Endothelial cell of umbilical vein (primary cell): Measurements from ENCODE around the gene GOLIM4.

Experiments
- POLR2A ChIP-seq: IDR thresholded peaks from 2 replicates; pipeline ENCODE4 v1.6.1; 2012; ENCODE audit warnings: low read depth, mild to moderate bottlenecking, control low read depth, low read length
- POLR2AphosphoS5 ChIP-seq: IDR thresholded peaks from 2 replicates; pipeline ENCODE4 v1.6.1; 2012; ENCODE audit warnings: low read depth, mild to moderate bottlenecking, control low read depth, low read length, moderate library complexity; ENCODE audit not compliant: insufficient read depth
- TF ChIP-seq, protein P1 (sequence below), 2 donors: IDR thresholded peaks; 1 replicate in 1 of 2; 2 replicates in 1 of 2; pipeline ENCODE4 v1.5.1; 2011; ENCODE audit warnings: low read length in 2 of 2, mild to moderate bottlenecking in 2 of 2, moderate library complexity in 2 of 2, control low read depth in 1 of 2, inconsistent platforms in 1 of 2, low read depth in 1 of 2; ENCODE audit not compliant: insufficient read depth in 1 of 2; ENCODE audit errors: extremely low read depth in 1 of 2
- TF ChIP-seq, protein P2 (sequence below): IDR thresholded peaks from 2 replicates; pipeline ENCODE4 v1.6.1; 2011; ENCODE audit not compliant: insufficient read depth, insufficient read length

DNA sequence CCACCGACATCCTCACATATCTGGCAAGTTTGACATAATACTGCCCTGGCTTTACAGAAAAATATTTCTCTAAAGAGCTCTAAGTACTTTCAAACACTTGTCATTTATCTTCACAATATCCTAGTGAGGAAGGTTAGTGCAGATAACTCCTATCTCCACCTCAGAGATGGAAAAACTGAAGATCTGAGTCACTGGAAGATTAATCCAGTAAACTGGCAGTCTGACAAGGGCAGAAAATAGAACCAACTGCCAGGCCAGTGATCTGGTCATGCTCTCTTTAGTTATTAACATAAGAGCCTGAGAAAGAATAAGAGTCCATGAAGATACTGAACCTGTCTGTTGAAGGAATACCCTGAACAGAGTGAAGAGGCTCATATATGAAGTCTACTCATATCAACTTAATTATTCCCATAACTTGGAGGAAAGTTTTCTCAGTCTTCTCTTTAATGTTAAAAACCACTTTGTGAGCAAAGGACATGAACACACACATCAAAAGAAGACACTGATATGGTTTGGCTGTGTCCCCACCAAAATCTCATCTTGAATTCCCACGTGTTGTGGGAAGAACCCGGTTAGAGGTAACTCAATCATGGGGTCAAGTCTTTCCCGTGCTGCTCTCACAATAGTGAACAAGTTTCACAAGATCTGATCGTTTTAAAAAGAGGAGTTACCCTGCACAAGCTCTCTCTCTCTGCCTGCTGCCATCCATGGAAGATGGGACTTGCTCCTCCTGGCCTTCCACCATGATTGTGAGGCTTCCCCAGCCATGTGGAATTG, 61.4 kb downstream of the GOLIM4 start:
- TF ChIP-seq POLR2AphosphoS5 = no peak
- TF ChIP-seq, protein P1, sequence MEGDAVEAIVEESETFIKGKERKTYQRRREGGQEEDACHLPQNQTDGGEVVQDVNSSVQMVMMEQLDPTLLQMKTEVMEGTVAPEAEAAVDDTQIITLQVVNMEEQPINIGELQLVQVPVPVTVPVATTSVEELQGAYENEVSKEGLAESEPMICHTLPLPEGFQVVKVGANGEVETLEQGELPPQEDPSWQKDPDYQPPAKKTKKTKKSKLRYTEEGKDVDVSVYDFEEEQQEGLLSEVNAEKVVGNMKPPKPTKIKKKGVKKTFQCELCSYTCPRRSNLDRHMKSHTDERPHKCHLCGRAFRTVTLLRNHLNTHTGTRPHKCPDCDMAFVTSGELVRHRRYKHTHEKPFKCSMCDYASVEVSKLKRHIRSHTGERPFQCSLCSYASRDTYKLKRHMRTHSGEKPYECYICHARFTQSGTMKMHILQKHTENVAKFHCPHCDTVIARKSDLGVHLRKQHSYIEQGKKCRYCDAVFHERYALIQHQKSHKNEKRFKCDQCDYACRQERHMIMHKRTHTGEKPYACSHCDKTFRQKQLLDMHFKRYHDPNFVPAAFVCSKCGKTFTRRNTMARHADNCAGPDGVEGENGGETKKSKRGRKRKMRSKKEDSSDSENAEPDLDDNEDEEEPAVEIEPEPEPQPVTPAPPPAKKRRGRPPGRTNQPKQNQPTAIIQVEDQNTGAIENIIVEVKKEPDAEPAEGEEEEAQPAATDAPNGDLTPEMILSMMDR (IDR thresholded peaks at IDR 0.05; ENCODE audit: extremely low read depth in 1 of 2, insufficient read depth in 1 of 2, low read depth in 1 of 2, low read length in 2 of 2) = no peak
- no peak for TF ChIP-seq POLR2A
- TF ChIP-seq, protein P2, sequence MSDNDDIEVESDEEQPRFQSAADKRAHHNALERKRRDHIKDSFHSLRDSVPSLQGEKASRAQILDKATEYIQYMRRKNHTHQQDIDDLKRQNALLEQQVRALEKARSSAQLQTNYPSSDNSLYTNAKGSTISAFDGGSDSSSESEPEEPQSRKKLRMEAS = no peak
